HG03342 (cell line): ENCODE measurements around the gene ABAT.
"Not testable (repeated sequence)": the region's sequence is repeated elsewhere in the genome, so short reads cannot be mapped to it uniquely, and the experiment has no call there.

Source experiments
- ATAC-seq: cut with Tn5 transposase; IDR thresholded peaks from one replicate; pipeline ENCODE4 v1.9.1; 2021; ENCODE audit warnings: mild to moderate bottlenecking, moderate library complexity; ENCODE audit not compliant: unreplicated experiment

ABAT gene

DNA sequence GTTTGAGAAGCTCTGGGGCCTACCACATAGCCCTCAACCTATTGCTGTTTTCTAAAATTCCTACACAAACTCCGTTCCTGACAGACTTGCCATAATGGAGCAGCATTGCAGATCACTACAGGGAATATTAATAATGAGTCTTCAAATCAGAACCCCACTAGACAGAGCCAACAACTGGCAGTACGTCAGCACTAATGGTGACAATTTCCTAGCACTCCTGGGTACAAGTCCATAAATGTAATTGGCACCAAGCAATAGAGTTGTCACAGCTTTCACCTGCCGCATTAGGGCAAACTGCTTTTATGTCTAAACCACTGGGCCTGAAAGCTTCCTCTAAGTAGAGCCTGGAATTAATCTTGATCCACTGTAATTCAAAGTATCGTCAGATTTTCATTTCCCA lies 25.5 kb upstream of the ABAT start:
- ATAC-seq, result no peak

DNA sequence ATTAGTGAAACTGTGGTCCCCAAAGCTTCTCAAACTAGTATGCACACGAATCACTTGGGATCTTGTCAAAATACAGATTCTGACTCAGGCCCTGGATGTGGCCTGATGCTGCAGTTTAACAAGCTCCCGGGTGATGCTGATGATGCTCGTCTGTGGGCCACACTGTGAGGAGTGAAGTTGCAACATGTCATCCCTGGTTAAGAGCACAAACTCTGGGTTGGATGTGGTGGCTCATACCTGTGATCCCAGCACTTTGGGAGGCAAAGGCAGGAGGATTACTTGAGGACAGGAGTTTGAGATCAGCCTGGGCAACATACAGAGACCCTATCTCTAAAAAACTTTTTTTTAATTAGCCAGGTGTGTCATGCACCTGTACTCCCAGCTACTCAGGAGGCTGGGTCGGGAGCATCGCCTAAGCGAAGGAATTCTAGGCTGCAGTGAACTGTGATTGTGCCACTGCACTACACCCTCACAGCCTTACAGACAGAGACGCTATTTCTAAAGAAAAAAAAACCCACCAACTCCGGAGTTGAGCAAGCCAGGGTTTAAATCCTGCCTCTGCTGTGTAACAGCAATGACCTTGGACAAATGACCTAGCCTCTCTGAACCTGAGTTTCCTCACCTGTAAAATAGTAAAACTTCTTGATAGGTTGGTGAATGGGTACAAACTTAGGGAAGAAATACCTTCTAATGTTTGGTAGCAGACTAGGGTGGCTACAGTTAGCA lies 24.4 kb upstream of the ABAT start:
- no peak for ATAC-seq

DNA sequence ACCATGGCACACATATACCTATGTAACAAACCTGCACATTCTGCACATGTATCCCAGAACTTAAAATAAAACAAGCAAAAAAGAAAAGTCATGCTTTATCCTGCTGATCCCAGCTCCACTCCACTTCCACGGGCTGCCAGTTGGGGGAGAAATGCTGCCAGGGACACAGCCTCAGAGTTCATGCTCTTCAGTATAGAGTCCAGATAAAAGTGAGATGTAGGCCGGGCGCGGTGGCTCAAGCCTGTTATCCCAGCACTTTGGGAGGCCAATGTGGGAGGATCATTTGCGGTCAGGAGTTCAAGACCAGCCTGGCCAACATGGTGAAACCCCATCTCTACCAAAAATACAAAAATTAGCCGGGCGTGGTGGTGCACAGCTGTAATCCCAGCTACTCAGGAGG lies 22.5 kb upstream of the ABAT start:
- not testable (repeated sequence) for ATAC-seq

DNA sequence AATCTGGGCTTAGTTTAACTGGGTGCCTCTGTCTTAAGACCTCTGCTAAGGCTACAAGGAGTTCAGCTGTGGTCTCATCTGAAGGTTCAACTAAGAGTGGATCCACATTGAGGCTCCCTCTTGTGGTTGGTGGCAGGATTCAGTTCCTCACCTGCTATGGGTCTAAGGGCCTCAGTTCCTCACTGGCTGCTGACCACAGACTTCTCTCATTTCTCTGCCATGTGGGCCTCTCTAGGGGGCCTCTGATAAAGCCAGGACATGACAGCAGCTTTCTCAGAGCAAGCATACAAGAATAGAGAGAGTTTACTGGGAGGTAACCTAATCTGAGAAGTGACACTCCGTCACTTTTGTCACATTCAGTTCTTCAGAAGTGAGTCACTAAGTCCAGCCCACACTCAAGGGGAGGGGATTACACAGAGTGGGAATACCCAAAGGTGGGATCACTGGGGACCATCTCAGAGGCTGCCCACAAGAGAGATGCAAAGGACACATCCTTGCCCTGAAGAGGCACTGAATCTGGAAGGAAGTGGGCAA lies 19.2 kb upstream of the ABAT start:
- ATAC-seq, result peak; percentile 76

DNA sequence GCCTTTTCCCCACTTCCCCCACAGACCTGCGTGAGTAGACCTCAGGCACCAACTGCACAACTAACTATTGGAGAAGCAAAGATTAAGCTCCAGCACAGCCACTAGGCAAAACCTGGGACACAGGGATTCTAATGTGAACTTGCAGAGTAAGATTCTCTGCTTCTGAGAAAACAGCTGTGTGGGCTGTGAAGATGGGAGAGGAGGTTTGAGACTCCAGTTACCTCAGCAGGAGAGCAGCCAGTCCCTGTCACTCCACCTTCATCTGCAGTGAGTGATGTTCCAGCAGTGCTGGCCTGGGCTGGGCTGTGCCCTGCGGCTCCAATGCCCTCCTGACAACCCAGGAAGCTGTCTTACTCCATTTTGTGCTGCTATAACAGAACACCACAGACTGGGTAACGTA lies 18.0 kb upstream of the ABAT start:
- ATAC-seq, result no peak

DNA sequence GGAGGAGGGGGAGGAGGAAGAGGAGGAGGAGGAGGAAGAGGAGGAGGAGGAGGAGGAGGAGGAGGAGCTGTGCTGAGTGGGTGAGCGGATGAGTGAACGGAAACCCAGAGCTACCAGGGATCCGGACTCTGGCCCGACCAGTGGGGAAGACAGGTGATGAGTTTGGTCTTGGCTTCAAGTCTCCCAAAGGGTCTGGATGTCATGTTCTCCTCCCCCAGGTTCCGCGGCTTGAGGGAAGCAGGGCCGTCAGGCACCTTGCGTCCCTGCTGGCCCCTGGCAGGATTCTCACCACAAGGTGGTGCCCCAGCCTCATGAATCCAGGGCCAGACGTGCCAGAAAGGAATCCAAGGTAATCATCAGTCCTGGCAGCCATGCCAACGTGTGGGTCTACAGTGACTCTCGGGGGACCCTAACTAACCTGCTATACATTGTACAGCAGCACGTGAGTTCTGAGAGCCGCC lies 13.5 kb upstream of the ABAT start:
- peak; percentile 67 for ATAC-seq

DNA sequence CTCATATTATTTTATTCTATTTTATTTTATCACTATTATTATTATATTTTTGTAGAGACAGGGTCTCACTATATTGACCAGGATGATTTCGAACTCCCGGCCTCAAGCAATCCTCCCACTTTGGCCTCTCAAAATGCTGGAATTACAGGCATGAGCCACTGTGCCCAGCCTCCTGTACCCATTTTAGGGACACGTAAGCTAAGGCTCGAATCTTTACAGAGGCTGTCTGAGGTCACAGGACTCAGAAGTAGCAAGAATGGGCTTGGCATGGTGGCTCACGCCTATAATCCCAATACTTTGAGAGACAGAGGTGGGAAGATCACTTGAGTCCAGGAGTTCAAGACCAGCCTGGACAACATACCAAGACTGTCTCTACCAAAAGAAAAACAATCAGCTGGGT lies 12.7 kb upstream of the ABAT start:
- no peak for ATAC-seq

DNA sequence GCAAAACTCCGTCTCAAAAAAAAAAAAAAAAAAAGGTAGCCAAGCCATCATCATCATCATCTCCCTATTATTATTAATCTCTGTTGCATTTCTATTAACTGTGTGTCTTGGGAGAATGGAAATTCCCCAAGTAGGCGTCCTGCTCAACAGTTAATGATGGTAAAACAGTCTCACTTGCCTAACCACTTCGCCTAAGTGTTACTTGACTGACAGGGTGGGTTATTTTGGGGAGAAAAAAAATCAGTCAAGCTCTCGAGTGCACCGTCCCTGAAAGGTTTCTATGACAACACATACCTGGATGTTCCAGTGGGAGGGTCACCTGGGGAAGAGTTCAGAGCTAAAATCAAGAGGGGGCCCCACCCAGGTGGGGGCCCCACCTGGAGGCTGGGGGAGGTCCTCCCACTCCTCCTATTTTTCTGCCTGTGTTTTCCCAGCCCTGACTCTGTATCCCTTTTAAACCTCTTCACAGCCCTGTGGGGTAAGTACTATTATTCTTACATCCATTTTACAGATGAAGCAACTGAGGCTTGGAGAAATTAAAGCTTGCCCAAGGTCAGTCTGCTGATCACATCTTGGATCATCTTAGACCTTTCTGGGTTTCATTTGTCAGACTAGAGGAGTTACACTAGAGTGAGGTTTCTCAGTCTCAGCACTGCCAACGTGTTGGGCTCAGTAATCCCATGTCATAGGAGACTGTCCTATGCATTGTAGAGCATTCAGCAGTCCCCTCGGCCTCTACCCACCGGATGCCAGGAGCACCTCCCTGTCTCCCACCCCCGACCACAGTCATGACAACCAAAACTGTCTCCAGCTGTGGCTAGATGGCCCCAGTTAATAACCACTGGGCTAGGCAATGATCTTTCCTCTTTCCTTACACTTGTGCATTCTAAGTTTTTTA lies 11.0 kb upstream of the ABAT start:
- ATAC-seq, result no peak

DNA sequence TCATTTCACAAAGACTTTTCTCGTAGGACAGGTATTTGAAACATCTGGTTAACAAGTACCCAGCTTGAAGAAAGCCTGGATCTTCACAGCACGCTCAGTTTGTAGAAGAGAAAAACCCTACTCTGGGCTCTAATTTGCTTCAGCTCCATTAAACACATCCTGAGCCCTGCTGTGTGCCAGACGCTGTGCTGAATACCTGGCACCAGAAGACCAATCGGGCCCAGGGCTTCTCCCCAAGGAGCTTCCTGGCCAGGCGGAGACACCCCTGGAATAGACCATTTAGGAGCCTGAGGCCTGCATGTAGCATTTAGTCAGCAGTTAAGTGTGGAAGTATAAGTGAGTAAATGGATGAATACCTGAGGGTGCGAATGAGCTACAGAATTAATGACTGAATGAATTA lies 8.9 kb upstream of the ABAT start:
- no peak for ATAC-seq

DNA sequence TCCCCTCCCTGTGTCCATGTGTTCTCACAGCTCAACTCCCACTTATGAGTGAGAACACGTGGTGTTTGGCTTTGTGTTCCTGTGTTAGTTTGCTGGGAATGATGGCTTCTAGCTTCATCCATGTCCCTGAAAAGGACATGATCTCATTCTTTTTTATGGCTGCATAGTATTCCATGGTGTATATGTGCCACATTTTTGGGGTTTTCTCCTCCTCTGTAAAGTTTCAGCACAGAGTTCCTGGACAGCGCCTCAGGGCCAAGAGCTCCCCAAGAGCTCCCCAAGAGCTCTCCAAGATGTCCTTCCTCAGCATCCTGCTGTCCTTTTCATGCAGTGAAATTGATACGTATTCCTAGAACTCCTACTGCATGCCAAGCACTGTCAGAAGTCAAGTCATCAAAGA lies 6.9 kb upstream of the ABAT start:
- ATAC-seq, result no peak

DNA sequence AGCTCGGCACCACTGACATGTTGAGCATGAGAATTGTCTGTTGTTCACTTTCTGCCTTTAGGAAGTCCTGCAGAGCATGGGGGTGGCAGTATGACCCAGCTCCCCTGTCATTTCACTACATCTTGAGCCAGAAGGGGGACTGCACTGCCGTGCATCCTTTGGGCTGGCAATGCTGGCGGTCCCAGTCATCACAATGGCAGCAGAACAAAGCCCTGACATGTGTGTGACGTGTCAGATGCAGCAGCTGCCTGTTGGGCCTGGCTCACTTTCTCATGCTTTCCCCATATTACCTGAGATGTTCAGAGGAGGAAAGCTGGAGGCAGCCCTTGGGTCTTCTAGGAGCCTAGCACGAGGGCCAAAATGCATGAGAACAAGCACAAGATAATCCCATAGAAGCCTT lies 6.3 kb upstream of the ABAT start:
- ATAC-seq, result no peak

DNA sequence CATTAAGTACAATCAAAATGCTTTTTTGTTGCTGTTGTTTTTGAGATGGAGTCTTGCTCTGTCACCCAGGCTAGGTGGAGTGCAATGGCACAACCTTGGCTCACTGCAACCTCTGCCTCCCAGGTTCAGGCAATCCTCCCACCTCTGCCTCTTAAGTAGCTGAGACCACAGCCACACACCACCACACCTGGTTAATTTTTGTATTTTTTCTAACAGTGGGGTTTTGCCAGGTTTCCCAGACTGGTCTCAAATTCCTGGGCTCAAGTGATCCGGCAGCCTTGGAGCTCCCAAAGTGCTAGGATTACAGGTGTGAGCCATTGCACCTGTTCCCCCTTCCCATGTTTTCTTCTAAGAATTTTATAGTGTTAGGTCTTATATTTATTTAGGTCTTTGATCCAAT lies 4.9 kb upstream of the ABAT start:
- ATAC-seq, result no peak

DNA sequence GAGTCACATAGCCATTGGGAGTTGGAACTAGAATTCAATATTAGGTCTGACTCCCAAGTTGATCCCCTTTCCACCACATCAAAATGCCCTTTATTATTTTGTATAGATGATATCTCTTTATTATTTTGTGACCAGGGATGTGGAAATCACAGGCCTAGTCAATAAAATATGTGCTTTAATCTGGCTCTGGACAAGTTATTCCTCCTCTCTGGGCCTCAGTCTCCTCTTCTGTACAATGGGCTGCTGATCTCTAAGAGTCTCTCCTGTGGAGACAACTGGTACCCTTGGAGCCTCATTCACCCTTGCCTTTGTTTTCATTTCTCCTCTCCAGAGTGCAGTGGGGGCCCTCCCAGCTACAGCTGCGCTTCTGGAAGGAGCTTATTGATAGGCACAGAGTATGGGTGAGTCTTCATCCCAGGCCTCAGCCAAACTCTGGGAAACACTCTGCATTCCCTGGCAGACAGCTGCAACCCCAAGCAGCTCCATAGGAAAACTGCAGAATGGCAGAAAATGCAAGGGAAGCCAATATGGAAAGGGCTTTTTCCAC lies 4.3 kb upstream of the ABAT start:
- ATAC-seq, result no peak

DNA sequence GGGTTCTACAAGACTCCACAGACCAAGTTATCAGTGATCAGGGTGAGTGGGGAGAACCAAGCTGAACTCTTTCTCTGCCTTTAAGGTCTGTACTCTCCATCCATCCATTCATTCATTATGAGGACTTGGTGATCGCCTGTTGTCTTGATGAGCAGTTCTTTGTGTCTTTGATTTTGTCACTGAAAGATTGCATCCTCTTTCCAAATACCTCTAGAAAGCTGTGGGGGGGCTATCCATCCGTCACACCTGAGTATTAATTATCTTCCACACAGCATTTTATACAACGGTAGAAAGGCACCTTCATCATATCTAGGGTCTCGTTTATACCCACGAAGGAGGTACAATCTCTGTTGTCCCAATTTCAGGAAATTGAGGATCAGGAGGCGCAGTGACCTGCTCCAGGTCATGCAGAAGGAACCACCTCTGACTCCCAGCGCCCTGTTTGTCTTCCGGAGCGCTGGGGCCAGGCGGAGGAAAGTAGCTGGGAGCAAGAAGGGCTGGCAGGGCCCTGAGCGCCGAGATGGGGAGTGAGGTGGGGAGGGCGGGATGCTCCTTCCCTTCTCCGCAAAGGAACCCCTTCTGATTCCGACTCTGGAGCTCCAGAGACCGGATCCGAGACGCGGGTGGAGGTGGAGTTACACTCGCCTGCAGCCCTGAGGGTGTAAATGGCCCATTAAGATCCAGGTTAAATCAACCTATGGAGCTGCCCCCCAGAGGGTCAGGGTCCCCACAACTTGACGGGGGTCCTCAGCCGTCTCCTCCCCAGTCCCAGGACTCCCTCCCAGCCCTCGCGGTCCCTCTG lies 605 bp upstream of the ABAT start:
- peak; percentile 36 for ATAC-seq

DNA sequence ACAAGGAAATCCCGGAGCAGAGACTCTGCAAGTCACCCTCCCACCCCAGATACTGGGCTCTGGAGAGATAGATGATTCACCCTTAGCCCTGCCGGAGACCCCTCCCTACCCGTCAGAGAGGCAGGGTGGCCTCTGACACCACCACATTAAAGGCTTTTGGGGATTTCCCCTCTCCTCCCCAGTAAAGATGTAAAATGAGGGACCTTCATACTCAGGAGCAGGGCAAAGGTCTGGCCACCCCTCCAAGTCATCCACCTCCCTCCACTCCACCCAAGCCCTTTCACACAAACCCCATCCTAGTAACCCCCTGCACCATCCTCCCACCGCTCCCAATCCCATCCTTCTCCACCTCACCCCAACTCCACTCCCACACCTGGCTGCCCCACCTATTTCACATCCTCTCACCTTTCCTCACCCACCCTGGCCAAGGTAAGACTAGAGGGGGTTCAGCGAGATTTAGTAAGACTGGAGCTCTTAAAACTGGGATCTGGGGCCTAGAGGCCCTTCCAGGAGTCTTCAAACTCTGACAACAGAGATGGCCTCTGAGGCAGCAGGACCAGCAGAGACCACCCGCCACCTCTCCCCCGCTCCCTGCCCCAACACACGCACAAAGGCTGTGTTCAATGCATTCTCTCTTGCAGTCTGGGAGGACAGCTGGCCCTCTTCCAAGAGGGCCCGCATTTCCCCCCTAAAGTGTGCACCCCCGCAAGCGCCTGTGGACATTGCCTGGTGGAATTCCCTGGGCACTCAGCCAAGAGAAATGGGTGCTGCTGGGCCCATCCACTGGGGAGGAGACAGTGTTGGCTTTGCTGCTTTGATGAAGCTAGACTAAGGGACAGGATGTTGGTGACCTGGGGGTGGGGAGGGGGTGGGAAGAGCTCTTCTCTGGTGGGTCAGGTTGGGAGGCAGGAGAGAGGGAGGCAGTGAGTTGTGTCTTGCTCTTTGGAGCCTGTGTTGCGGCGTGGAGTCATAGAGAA lies 1.1 kb downstream of the ABAT start:
- no peak for ATAC-seq

DNA sequence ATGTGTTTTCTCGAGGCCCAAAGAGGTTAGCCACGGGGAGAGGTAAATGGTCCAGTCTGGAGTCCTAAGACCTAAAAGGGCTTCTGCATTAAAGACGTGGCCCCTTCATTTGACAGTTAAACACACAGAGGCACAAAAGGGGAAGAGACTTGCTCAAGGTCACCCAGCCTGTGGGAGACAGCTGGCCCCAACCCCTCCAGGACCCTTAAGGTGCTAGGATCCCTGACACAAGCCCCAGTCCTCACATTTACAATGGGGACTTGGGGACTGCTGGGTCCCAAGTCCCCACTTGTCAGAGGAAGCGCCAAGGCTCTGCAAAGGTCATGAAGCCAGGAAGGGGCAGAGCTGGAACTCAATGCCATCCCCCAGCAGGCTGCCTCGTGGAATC lies 1.7 kb downstream of the ABAT start:
- ATAC-seq, result no peak

DNA sequence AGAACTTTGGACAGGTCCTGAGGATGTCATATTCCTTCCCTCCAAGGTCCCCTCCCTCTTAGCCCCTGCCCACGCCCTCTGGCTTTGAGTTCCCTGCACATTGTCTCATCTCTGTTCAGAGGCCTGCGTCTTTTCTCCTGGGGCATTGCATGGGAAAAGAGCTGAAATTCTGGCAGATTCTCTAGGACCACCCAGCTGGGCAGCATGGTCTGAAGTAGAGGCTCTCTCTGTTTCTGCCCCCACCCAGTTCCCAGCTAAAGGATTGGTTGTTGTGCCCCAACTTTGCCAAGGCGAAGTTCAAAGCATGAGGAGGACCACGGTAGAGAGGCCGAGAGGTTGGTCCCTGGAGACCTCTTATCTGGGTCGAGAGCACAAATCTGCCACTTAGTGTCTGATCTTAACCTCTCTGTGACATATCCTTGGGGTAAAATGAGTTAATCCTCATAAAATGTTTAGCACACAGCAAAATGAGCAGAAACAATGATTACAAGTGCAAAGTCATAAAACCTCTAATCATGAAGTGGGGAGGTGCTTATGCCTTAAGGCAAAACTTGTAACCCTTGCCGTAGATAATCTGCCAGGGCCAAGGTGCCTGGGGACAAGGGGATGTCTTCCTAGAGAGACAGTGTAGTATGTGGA lies 2.4 kb downstream of the ABAT start:
- ATAC-seq, result no peak

DNA sequence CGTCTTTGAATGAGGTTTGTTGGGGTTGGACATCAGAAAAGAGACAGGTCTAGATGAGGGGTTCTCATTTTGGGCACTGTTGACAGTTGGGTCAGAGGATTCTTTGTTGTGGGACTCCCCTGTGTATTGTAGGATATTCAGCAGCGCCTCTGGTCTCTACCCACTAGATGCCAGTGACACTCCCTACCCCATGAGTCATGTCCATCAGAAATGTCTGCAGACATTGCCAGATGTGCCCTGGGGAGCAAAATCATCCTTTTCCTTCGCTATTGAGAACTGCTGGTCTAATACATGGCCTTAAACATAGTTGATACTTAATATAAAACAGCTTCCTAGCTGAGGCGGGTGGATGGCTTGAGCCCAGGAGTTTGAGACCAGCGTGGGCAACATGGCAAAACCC lies 3.1 kb downstream of the ABAT start:
- no peak for ATAC-seq
